H9 (cell line): ENCODE measurements around the gene RUNX1. TPM values are rescaled to one million over a fixed set of nuclear protein-coding genes. Genes with fewer than 3 reads are reported as not detected.

Experiments used
- DNase-seq: peaks from one replicate; pipeline ENCODE4 v3.0.0-alpha.2; 2017
- H2AFZ ChIP-seq: one replicate; pipeline ENCODE4 v1.6.1; 2013; ENCODE audit warnings: mild to moderate bottlenecking, low read length, control low read depth, moderate library complexity
- H2AK5ac ChIP-seq: 2 replicates; pipeline ENCODE4 v1.6.1; 2013; ENCODE audit warnings: low read length, control low read depth, mixed read lengths; ENCODE audit not compliant: insufficient read length
- H2BK120ac ChIP-seq: one replicate; pipeline ENCODE4 v1.6.1; 2013; ENCODE audit warnings: low read depth, mild to moderate bottlenecking, low read length, control low read depth, inconsistent platforms; ENCODE audit not compliant: poor library complexity, severe bottlenecking
- H2BK12ac ChIP-seq: 2 replicates; pipeline ENCODE4 v1.6.1; 2013; ENCODE audit warnings: low read length, control low read depth, mixed read lengths, low read depth; ENCODE audit not compliant: insufficient read length
- H2BK15ac ChIP-seq: 2 replicates; pipeline ENCODE4 v1.6.1; 2013; ENCODE audit warnings: low read depth, low read length, control low read depth
- H2BK20ac ChIP-seq: one replicate; pipeline ENCODE4 v1.6.1; 2013; ENCODE audit warnings: low read depth, mild to moderate bottlenecking, low read length, control low read depth, inconsistent platforms; ENCODE audit not compliant: poor library complexity, severe bottlenecking
- H2BK5ac ChIP-seq: 2 replicates; pipeline ENCODE4 v1.6.1; 2013; ENCODE audit warnings: low read length, control low read depth, mixed read lengths; ENCODE audit not compliant: insufficient read length
- H3K14ac ChIP-seq: 2 replicates; pipeline ENCODE4 v1.6.1; 2013; ENCODE audit warnings: low read length, control low read depth; ENCODE audit not compliant: insufficient read depth
- H3K18ac ChIP-seq: 2 replicates; pipeline ENCODE4 v1.6.1; 2013; ENCODE audit warnings: low read depth, mild to moderate bottlenecking, mixed read lengths, low read length, control low read depth; ENCODE audit not compliant: insufficient read length
- H3K23ac ChIP-seq: 2 replicates; pipeline ENCODE4 v1.6.1; 2013; ENCODE audit warnings: low read length, control low read depth, mixed read lengths, low read depth; ENCODE audit not compliant: insufficient read length
- H3K23me2 ChIP-seq: 2 replicates; pipeline ENCODE4 v1.6.1; 2013; ENCODE audit warnings: low read depth, mild to moderate bottlenecking, mixed read lengths, low read length, control low read depth; ENCODE audit not compliant: insufficient read length, poor library complexity, severe bottlenecking
- H3K27ac ChIP-seq: 2 replicates; pipeline ENCODE4 v1.5.1; 2013; ENCODE audit warnings: low read length, control low read depth, mixed read lengths, low read depth; ENCODE audit not compliant: insufficient read length
- H3K27me3 ChIP-seq: 2 replicates; pipeline ENCODE4 v1.6.1; 2013; ENCODE audit warnings: low read length, control low read depth, inconsistent platforms; ENCODE audit not compliant: insufficient read depth
- H3K4ac ChIP-seq: 2 replicates; pipeline ENCODE4 v1.6.1; 2013; ENCODE audit warnings: low read depth, mild to moderate bottlenecking, control low read depth, inconsistent platforms, low read length, moderate library complexity
- H3K4me1 ChIP-seq: 2 replicates; pipeline ENCODE4 v1.6.1; 2013; ENCODE audit warnings: low read length, control low read depth, inconsistent platforms; ENCODE audit not compliant: insufficient read depth
- H3K4me2 ChIP-seq: 2 replicates; pipeline ENCODE4 v1.6.1; 2013; ENCODE audit warnings: low read length, control low read depth, mixed read lengths; ENCODE audit not compliant: insufficient read length, insufficient read depth
- H3K56ac ChIP-seq: 2 replicates; pipeline ENCODE4 v1.6.1; 2013; ENCODE audit warnings: low read depth, mild to moderate bottlenecking, mixed read lengths, low read length, control low read depth; ENCODE audit not compliant: insufficient read length
- H3K79me1 ChIP-seq: 2 replicates; pipeline ENCODE4 v1.6.1; 2013; ENCODE audit warnings: low read depth, mild to moderate bottlenecking, moderate library complexity, low read length, control low read depth, inconsistent platforms; ENCODE audit not compliant: insufficient read depth, poor library complexity, severe bottlenecking
- H3K79me2 ChIP-seq: 2 replicates; pipeline ENCODE4 v1.6.1; 2013; ENCODE audit warnings: low read length, control low read depth, inconsistent platforms; ENCODE audit not compliant: insufficient read depth
- H3K9ac ChIP-seq: 2 replicates; pipeline ENCODE4 v1.6.1; 2013; ENCODE audit warnings: low read length, control low read depth, mixed read lengths; ENCODE audit not compliant: insufficient read length; ENCODE audit errors: extremely low read depth
- H3K9me3 ChIP-seq: one replicate; pipeline ENCODE4 v1.6.1; 2013; ENCODE audit warnings: low read depth, low read length, inconsistent platforms; ENCODE audit not compliant: control insufficient read depth
- H3T11ph ChIP-seq: one replicate; pipeline ENCODE4 v1.6.1; 2013; ENCODE audit warnings: mild to moderate bottlenecking, low read length, control low read depth, inconsistent platforms
- H4K20me1 ChIP-seq: one replicate; pipeline ENCODE4 v1.6.1; 2013; ENCODE audit not compliant: control insufficient read depth, insufficient read length, insufficient read depth
- H4K5ac ChIP-seq: 2 replicates; pipeline ENCODE4 v1.6.1; 2013; ENCODE audit warnings: low read depth, mild to moderate bottlenecking, mixed read lengths, low read length, control low read depth; ENCODE audit not compliant: insufficient read length
- H4K8ac ChIP-seq: replicated peaks from 2 replicates; pipeline ENCODE4 v1.6.1; 2013; ENCODE audit warnings: low read length, control low read depth, mixed read lengths, low read depth; ENCODE audit not compliant: insufficient read length
- H4K91ac ChIP-seq: 2 replicates; pipeline ENCODE4 v1.6.1; 2013; ENCODE audit warnings: low read depth, mild to moderate bottlenecking, moderate library complexity, mixed read lengths, low read length, control low read depth; ENCODE audit not compliant: insufficient read length
- H3K27ac Mint-ChIP-seq, 3 experiments: 2 replicates in 2 of 3; 3 replicates in 1 of 3; pipeline ENCODE4 v1.8.0; 2020 to 2021; ENCODE audit warnings: mixed read lengths in 3 of 3, mild to moderate bottlenecking in 1 of 3, moderate library complexity in 1 of 3
- H3K27me3 Mint-ChIP-seq: 2 replicates; pipeline ENCODE4 v1.8.0; 2021; ENCODE audit warnings: low read depth, mild to moderate bottlenecking, moderate library complexity, mixed read lengths
- H3K36me3 Mint-ChIP-seq, 3 experiments: 2 replicates in 2 of 3; 3 replicates in 1 of 3; pipeline ENCODE4 v1.8.0; 2020 to 2021; ENCODE audit warnings: low read depth in 3 of 3, mixed read lengths in 3 of 3; ENCODE audit not compliant: insufficient read depth in 1 of 3
- H3K4me1 Mint-ChIP-seq, 2 experiments: 2 replicates each; pipeline ENCODE4 v1.8.0; 2020; ENCODE audit warnings: mixed read lengths in 2 of 2
- H3K4me3 Mint-ChIP-seq, 2 experiments: 2 replicates in 1 of 2; 3 replicates in 1 of 2; pipeline ENCODE4 v1.8.0; 2020 to 2021; ENCODE audit warnings: mild to moderate bottlenecking in 2 of 2, mixed read lengths in 2 of 2, moderate library complexity in 1 of 2
- H3K9me3 Mint-ChIP-seq, 2 experiments: 2 replicates in 1 of 2; 3 replicates in 1 of 2; pipeline ENCODE4 v1.8.0; 2020; ENCODE audit warnings: mild to moderate bottlenecking in 2 of 2, mixed read lengths in 2 of 2, moderate library complexity in 1 of 2
- CTCF ChIP-seq: fragments of 200-600 bp; sonication (generic); conservative IDR thresholded peaks from 3 replicates; pipeline ENCODE4 v1.8.0; 2021; ENCODE audit warnings: antibody characterized with exemption, mild to moderate bottlenecking
- WGBS: extraction: QIAGEN DNeasy Blood & Tissue Kit; methylation state at CpG from one replicate; pipeline ENCODE4 v1.1.7; 2013; ENCODE audit warnings: missing lambda C conversion rate, low lambda C conversion rate, mixed read lengths; ENCODE audit not compliant: insufficient read length; ENCODE audit errors: extremely low coverage; 5-methylcytosine and 5-hydroxymethylcytosine counted together
- total RNA-seq: library from RNA; stranded (reverse); gene quantifications from 2 replicates; pipeline ENCODE4 v1.2.1, GENCODE V29; 2021

The RUNX1 gene
- total RNA-seq, 1 experiment from 2014 or later = 0.72 TPM

DNA sequence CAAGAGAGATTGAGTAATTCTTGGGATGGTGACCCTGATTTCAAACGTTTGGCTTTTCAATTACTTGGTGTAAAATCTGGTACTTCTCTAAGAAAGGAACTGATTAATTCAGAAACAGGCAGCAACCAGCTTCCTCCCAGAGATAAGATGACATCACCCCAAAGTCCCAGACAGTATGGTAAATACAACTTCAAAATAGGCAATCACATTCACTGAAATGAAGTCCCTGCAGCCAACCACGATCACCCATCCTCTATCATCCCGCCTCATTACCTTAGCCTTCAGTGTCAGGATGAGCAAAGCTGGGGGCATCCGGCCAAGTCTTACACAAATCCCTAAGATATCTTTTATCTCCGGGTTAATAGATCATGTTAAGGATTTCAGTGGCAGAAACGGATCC is 26.4 kb upstream of the RUNX1 start:
- Histone ChIP-seq H4K20me1 (no peaks in the 10 kb centered on the region), H2AK5ac (no peak overlapping the region), H3K18ac (no peak overlapping the region), H3K27ac (no peak overlapping the region), H2BK5ac (no peak overlapping the region), H3K79me1 (no peaks in the 10 kb centered on the region), H3K56ac (no peak overlapping the region), H3K9ac (no peak overlapping the region), H3K4me2 (no peak overlapping the region), H2AFZ (no peak overlapping the region), H3K79me2 (no peaks in the 10 kb centered on the region), H2BK12ac (no peak overlapping the region), H3K4me1 (no peaks in the 10 kb centered on the region), H4K5ac (no peak overlapping the region), H2BK20ac (no peak overlapping the region), H3K9me3 (no peaks in the 10 kb centered on the region), H3K23ac (no peak overlapping the region), H3K23me2 (no peaks in the 10 kb centered on the region), H2BK120ac (no peak overlapping the region), H3K4ac (no peak overlapping the region), H3K14ac (no peak overlapping the region), H4K8ac (no peak overlapping the region), H3K27me3 (no peaks in the 10 kb centered on the region), H4K91ac (no peak overlapping the region), H2BK15ac (no peak overlapping the region), H3T11ph (no peak overlapping the region)
- Mint-ChIP-seq H3K4me1 (no peaks in the 10 kb centered on the region), H3K27me3 (no peaks in the 10 kb centered on the region; the same call in 1 of the 2 replicates), H3K36me3 (0 out of 7 replicates have a peak, but pooled peaks cover 0 to 5% (median 2%) of the 10 kb centered on the region in 3 experiments), H3K4me3 (no peak overlapping the region), H3K27ac (no peak overlapping the region), H3K9me3 (peaks cover 0 to 7% of the 10 kb centered on the region in 2 experiments; a peak in 4 of 5 replicates)
- TF ChIP-seq CTCF = no peak
- no peak for DNase-seq
- no CpG with 5 or more reads among the region's 6 CpGs for WGBS
